ENCODE results near the gene RACGAP1.

Gene RACGAP1

GRCh38 chr12:49949866-49950265 lies 75.4 kb downstream of the RACGAP1 start:
- H3K4me3 ChIP-seq (ENCODE audit: low read depth, low read length), result no peak overlapping the region
- no peak for DNase-seq (ENCODE audit: low read depth)

- H3K4me3 ChIP-seq (ENCODE audit: low read depth, low read length), result no peak overlapping the region
- no peak for DNase-seq (ENCODE audit: low read depth)
Observed at GRCh38 chr12:49948866-49949845, 76.1 kb downstream of the RACGAP1 start.

GRCh38 chr12:49947593-49948226 lies 77.6 kb downstream of the RACGAP1 start:
- DNase-seq (ENCODE audit: low read depth), result no peak
- H3K4me3 ChIP-seq (ENCODE audit: low read depth, low read length), result no peak overlapping the region

GRCh38 chr12:49946497-49946896 lies 78.8 kb downstream of the RACGAP1 start:
- DNase-seq (ENCODE audit: low read depth), result no peak
- no peak overlapping the region for H3K4me3 ChIP-seq (ENCODE audit: low read depth, low read length)

GRCh38 chr12:49946086-49946485 lies 79.2 kb downstream of the RACGAP1 start:
- H3K4me3 ChIP-seq (ENCODE audit: low read depth, low read length), result no peak overlapping the region
- DNase-seq (ENCODE audit: low read depth), result no peak

GRCh38 chr12:49945394-49946080 lies 79.8 kb downstream of the RACGAP1 start:
- H3K4me3 ChIP-seq (ENCODE audit: low read depth, low read length), result no peak overlapping the region
- peak; percentile 34 for DNase-seq (ENCODE audit: low read depth)

GRCh38 chr12:49944718-49945117 lies 80.6 kb downstream of the RACGAP1 start:
- DNase-seq (ENCODE audit: low read depth), result no peak
- H3K4me3 ChIP-seq (ENCODE audit: low read depth, low read length), result no peak overlapping the region

GRCh38 chr12:49944046-49944445 lies 81.2 kb downstream of the RACGAP1 start:
- DNase-seq (ENCODE audit: low read depth), result no peak
- no peak overlapping the region for H3K4me3 ChIP-seq (ENCODE audit: low read depth, low read length)

GRCh38 chr12:49943625-49943960 lies 81.7 kb downstream of the RACGAP1 start:
- no peak for DNase-seq (ENCODE audit: low read depth)
- H3K4me3 ChIP-seq (ENCODE audit: low read depth, low read length), result no peak overlapping the region

- no peak for DNase-seq (ENCODE audit: low read depth)
- no peak overlapping the region for H3K4me3 ChIP-seq (ENCODE audit: low read depth, low read length)
Observed at GRCh38 chr12:49942921-49943624, 82.2 kb downstream of the RACGAP1 start.

GRCh38 chr12:49942512-49942893 lies 82.8 kb downstream of the RACGAP1 start:
- no peak overlapping the region for H3K4me3 ChIP-seq (ENCODE audit: low read depth, low read length)
- no peak for DNase-seq (ENCODE audit: low read depth)

GRCh38 chr12:49941556-49942511 lies 83.5 kb downstream of the RACGAP1 start:
- DNase-seq (ENCODE audit: low read depth), result no peak
- H3K4me3 ChIP-seq (ENCODE audit: low read depth, low read length), result no peak overlapping the region

- H3K4me3 ChIP-seq (ENCODE audit: low read depth, low read length), result no peak overlapping the region
- no peak for DNase-seq (ENCODE audit: low read depth)
Observed at GRCh38 chr12:49939707-49940106, 85.6 kb downstream of the RACGAP1 start.

GRCh38 chr12:49939307-49939706 lies 86.0 kb downstream of the RACGAP1 start:
- no peak overlapping the region for H3K4me3 ChIP-seq (ENCODE audit: low read depth, low read length)
- DNase-seq (ENCODE audit: low read depth), result no peak
